ENCODE data around the gene CD22.

DNA sequence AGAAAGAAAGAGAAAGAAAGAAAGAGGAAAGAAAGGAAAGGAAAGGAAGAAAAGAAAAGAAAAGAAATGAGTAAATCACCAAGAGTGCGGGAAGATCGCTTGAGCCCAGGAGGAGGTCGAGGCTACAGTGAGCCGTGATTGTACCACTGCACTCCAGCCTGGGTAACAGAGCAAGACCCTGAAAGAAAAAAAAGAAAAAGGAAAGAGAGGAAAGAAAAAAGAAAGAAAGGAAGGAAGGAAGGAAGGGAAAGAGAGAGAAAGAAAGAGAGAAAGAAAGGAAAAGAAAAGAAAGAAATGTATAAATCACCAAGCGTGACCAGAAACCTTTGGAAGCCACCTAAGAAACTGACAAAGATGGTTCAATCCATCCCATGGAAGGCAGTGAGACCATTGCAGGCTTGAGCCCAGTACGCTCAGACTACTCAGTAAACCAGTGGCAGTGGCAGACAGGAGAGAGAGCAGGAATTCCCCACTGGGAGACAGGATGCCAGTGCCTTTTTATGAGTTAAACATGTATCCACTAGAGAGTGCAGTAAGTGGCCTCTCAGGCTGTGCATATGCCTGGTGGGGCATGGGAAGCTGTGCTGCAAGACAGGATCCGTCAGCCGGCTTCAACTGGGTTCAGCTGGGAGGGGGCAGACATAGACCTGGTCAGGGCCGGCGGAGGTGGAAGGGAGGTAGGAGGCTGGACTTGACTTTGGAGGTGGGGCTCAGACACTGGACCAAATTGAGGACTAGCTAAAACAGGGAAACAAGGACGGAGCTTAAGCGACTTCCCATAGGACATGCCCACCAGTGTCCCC, 46.7 kb downstream of the CD22 start:
- TF ChIP-seq, protein P1, sequence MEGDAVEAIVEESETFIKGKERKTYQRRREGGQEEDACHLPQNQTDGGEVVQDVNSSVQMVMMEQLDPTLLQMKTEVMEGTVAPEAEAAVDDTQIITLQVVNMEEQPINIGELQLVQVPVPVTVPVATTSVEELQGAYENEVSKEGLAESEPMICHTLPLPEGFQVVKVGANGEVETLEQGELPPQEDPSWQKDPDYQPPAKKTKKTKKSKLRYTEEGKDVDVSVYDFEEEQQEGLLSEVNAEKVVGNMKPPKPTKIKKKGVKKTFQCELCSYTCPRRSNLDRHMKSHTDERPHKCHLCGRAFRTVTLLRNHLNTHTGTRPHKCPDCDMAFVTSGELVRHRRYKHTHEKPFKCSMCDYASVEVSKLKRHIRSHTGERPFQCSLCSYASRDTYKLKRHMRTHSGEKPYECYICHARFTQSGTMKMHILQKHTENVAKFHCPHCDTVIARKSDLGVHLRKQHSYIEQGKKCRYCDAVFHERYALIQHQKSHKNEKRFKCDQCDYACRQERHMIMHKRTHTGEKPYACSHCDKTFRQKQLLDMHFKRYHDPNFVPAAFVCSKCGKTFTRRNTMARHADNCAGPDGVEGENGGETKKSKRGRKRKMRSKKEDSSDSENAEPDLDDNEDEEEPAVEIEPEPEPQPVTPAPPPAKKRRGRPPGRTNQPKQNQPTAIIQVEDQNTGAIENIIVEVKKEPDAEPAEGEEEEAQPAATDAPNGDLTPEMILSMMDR (IDR thresholded peaks at IDR 0.05): no peak
- TF ChIP-seq POLR2AphosphoS5 (IDR thresholded peaks at IDR 0.05): no peak
- no peak for TF ChIP-seq POLR2A (IDR thresholded peaks at IDR 0.05)
- no peak for TF ChIP-seq EP300 (IDR thresholded peaks at IDR 0.05)

Data from gastroesophageal sphincter (tissue), 3 donors.